ENCODE results near the gene ACRV1. TPM values are rescaled to one million over a fixed set of nuclear protein-coding genes. Genes with fewer than 3 reads are reported as not detected.
A peak's percentile ranks its signal among the peaks of the same experiment; 100 is the strongest.

ACRV1 gene
- total RNA-seq, 1 donor from 2014 or later: 1.2 TPM

- H3K27ac Mint-ChIP-seq (ENCODE audit: unreplicated experiment): no peak overlapping the region
- no peak for DNase-seq (ENCODE audit: low read depth, low spot score)
- no peaks in the 10 kb centered on the region for H3K27me3 Mint-ChIP-seq (ENCODE audit: low read depth)
- no peak for TF ChIP-seq CTCF (conservative IDR thresholded peaks at IDR 0.05)
- no peaks in the 10 kb centered on the region for H3K4me1 Mint-ChIP-seq
- no peaks in the 10 kb centered on the region for H3K9me3 Mint-ChIP-seq
- peaks cover 14% of the 10 kb centered on the region for H3K36me3 Mint-ChIP-seq (ENCODE audit: low read depth)
- no peak overlapping the region for H3K4me3 Mint-ChIP-seq
Measured at GRCh38 chr11:125688632-125689031, 8.0 kb upstream of the ACRV1 start.

DNA sequence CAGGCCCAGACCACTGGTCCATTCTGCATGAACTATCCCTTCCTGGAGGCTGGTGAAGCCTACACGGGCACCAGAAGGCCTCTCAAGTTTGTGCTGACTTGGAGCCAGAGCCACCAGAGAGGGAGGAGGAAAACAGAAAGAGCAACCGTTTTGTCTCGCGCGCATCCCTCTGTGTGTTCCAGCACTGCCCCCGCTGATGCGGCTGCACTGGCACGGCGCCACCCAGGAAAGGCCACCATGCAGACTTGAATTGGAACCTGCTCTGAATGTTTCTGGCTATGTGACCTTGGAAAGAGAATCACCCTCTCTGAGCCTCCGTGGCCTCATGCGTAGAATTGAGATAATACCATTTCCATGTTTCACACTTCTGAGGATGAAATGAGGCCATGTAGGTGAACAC lies 7.4 kb upstream of the ACRV1 start:
- TF ChIP-seq CTCF (conservative IDR thresholded peaks at IDR 0.05): no peak
- no peak for DNase-seq (ENCODE audit: low read depth, low spot score)
- Mint-ChIP-seq H3K27ac (ENCODE audit: unreplicated experiment) (no peak overlapping the region), H3K27me3 (ENCODE audit: low read depth) (no peaks in the 10 kb centered on the region), H3K4me3 (no peak overlapping the region), H3K36me3 (ENCODE audit: low read depth) (peaks cover 12% of the 10 kb centered on the region), H3K9me3 (no peaks in the 10 kb centered on the region), H3K4me1 (no peaks in the 10 kb centered on the region)

GRCh38 chr11:125685228-125685627 lies 4.6 kb upstream of the ACRV1 start:
- no peaks in the 10 kb centered on the region for H3K9me3 Mint-ChIP-seq
- TF ChIP-seq CTCF (conservative IDR thresholded peaks at IDR 0.05): no peak
- H3K27ac Mint-ChIP-seq (ENCODE audit: unreplicated experiment): no peak overlapping the region
- H3K4me1 Mint-ChIP-seq: no peaks in the 10 kb centered on the region
- H3K4me3 Mint-ChIP-seq: no peak overlapping the region
- H3K27me3 Mint-ChIP-seq (ENCODE audit: low read depth): no peaks in the 10 kb centered on the region
- no peak for DNase-seq (ENCODE audit: low read depth, low spot score)
- H3K36me3 Mint-ChIP-seq (ENCODE audit: low read depth): peaks cover 25% of the 10 kb centered on the region

DNA sequence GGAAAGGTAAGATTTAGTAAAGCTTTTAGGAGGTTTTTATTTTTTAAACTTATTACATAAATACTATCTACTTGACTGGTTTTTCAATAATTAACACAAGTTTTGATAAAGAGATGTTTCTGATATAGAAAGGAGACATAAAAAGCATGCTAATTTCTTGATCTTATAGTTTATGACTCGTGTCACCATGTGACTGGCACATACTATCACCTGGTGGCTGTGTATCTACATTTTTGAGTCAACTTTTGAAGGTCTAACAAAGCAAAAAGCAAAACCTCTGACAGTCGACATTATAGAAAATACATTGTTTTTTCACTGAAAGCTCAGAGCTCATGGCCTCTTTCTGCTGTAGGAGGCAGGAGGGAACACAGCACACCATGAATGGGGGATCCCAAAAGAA lies 810 bp downstream of the ACRV1 start:
- H3K27ac Mint-ChIP-seq (ENCODE audit: unreplicated experiment): no peak overlapping the region
- DNase-seq (ENCODE audit: low read depth, low spot score): no peak
- peaks cover 44% of the 10 kb centered on the region for H3K36me3 Mint-ChIP-seq (ENCODE audit: low read depth)
- no peak overlapping the region for H3K4me3 Mint-ChIP-seq
- no peak for TF ChIP-seq CTCF (conservative IDR thresholded peaks at IDR 0.05)
- no peaks in the 10 kb centered on the region for H3K27me3 Mint-ChIP-seq (ENCODE audit: low read depth)
- H3K9me3 Mint-ChIP-seq: no peaks in the 10 kb centered on the region
- no peaks in the 10 kb centered on the region for H3K4me1 Mint-ChIP-seq

GRCh38 chr11:125679397-125679796 lies 1.2 kb downstream of the ACRV1 start:
- H3K4me1 Mint-ChIP-seq: no peaks in the 10 kb centered on the region
- TF ChIP-seq CTCF (conservative IDR thresholded peaks at IDR 0.05): peak; percentile 48
- no peak overlapping the region for H3K4me3 Mint-ChIP-seq
- peaks cover 44% of the 10 kb centered on the region for H3K36me3 Mint-ChIP-seq (ENCODE audit: low read depth)
- no peaks in the 10 kb centered on the region for H3K9me3 Mint-ChIP-seq
- H3K27ac Mint-ChIP-seq (ENCODE audit: unreplicated experiment): no peak overlapping the region
- H3K27me3 Mint-ChIP-seq (ENCODE audit: low read depth): no peaks in the 10 kb centered on the region
- DNase-seq (ENCODE audit: low read depth, low spot score): no peak

DNA sequence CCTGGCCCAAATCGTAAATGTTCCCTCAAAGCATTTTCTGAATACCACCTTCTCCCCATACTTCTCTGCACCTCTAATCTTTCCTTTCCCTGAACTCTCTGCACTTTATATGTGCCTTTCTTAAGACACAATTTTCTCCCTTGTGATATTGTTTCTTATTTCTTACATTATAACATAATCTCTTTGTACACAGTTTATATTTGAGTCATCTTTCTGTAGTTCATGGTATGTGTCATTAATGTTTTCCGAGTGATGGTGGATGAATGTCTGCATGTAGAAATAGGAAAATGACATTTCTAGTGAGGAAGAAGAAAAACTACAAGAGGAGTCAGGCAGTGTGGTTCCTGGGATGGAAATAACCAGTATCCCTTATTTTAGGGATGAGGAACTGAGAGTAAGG lies 5.5 kb downstream of the ACRV1 start:
- no peaks in the 10 kb centered on the region for H3K4me1 Mint-ChIP-seq
- H3K4me3 Mint-ChIP-seq: no peak overlapping the region
- no peak for DNase-seq (ENCODE audit: low read depth, low spot score)
- H3K9me3 Mint-ChIP-seq: no peaks in the 10 kb centered on the region
- H3K36me3 Mint-ChIP-seq (ENCODE audit: low read depth): peaks cover 35% of the 10 kb centered on the region
- no peak for TF ChIP-seq CTCF (conservative IDR thresholded peaks at IDR 0.05)
- H3K27me3 Mint-ChIP-seq (ENCODE audit: low read depth): no peaks in the 10 kb centered on the region
- no peak overlapping the region for H3K27ac Mint-ChIP-seq (ENCODE audit: unreplicated experiment)

Data from neural crest cell (in vitro differentiated cells).